Lower leg skin (tissue), 3 donors: Measurements from ENCODE around the gene DEPDC1B.

ENCODE experiments used
- POLR2A ChIP-seq, 2 donors: fragments of 450-650 bp; IDR thresholded peaks; one replicate each; pipeline ENCODE4 v1.6.1; 2016 to 2017; ENCODE audit warnings: antibody characterized with exemption in 2 of 2, mild to moderate bottlenecking in 1 of 2, moderate library complexity in 1 of 2
- TF ChIP-seq, protein P1 (sequence below), 3 donors: fragments of 450-650 bp; IDR thresholded peaks; one replicate each; pipeline ENCODE4 v1.5.1; 2016; ENCODE audit warnings: antibody characterized with exemption in 3 of 3, mild to moderate bottlenecking in 3 of 3, moderate library complexity in 2 of 3

- TF ChIP-seq, protein P1, sequence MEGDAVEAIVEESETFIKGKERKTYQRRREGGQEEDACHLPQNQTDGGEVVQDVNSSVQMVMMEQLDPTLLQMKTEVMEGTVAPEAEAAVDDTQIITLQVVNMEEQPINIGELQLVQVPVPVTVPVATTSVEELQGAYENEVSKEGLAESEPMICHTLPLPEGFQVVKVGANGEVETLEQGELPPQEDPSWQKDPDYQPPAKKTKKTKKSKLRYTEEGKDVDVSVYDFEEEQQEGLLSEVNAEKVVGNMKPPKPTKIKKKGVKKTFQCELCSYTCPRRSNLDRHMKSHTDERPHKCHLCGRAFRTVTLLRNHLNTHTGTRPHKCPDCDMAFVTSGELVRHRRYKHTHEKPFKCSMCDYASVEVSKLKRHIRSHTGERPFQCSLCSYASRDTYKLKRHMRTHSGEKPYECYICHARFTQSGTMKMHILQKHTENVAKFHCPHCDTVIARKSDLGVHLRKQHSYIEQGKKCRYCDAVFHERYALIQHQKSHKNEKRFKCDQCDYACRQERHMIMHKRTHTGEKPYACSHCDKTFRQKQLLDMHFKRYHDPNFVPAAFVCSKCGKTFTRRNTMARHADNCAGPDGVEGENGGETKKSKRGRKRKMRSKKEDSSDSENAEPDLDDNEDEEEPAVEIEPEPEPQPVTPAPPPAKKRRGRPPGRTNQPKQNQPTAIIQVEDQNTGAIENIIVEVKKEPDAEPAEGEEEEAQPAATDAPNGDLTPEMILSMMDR (IDR thresholded peaks at IDR 0.05), result no peak
- TF ChIP-seq POLR2A (IDR thresholded peaks at IDR 0.05), result no peak
These were observed 148.7 kb downstream of the DEPDC1B start for GRCh38 chr5:60551250-60551649.
